CD8-positive, alpha-beta memory T cell (primary cell): ENCODE data around the gene MSI2. TPM values are rescaled to one million over a fixed set of nuclear protein-coding genes. Genes with fewer than 3 reads are reported as not detected.

ENCODE experiments used
- CTCF ChIA-PET: fragments of 350-600 bp; sonication (Branson Sonifier 250); formaldehyde crosslinking; loops from one replicate; lab custom pipeline; 2021; ENCODE audit warnings: antibody characterized with exemption; lab: Charles Lee
- POLR2A ChIA-PET: fragments of 350-600 bp; sonication (Branson Sonifier 250); formaldehyde crosslinking; loops from one replicate; lab custom pipeline; 2021; ENCODE audit warnings: antibody characterized with exemption; lab: Charles Lee
- DNase-seq, 5 donors: peaks; one replicate each; pipeline versions ENCODE4 v3.0.0 to v3.0.0-alpha.2; 2020 to 2022; ENCODE audit warnings: mixed read lengths in 1 of 5
- H3K27ac ChIP-seq: one replicate; pipeline ENCODE4 v1.7.0; 2013; ENCODE audit warnings: low read depth, mild to moderate bottlenecking, low read length, moderate library complexity
- H3K27me3 ChIP-seq: 2 replicates; pipeline ENCODE4 v1.7.0; 2013; ENCODE audit warnings: low read length, mild to moderate bottlenecking; ENCODE audit not compliant: insufficient read depth, poor library complexity, severe bottlenecking
- H3K36me3 ChIP-seq: 2 replicates; pipeline ENCODE4 v1.7.0; 2013; ENCODE audit warnings: mild to moderate bottlenecking, low read length, moderate library complexity; ENCODE audit not compliant: insufficient read depth
- H3K4me1 ChIP-seq: 2 replicates; pipeline ENCODE4 v1.7.0; 2013; ENCODE audit warnings: mild to moderate bottlenecking, low read length, moderate library complexity; ENCODE audit not compliant: insufficient read depth
- H3K4me3 ChIP-seq: 2 replicates; pipeline ENCODE4 v1.7.0; 2013; ENCODE audit warnings: mild to moderate bottlenecking, low read length
- H3K9me3 ChIP-seq: 2 replicates; pipeline ENCODE4 v1.7.0; 2013; ENCODE audit warnings: mild to moderate bottlenecking, low read length
- H3K27ac Mint-ChIP-seq, 8 donors: one replicate each; pipeline ENCODE4 v1.8.0; 2020 to 2021; ENCODE audit warnings: mixed read lengths in 8 of 8, mild to moderate bottlenecking in 6 of 8, inconsistent platforms in 3 of 8, moderate library complexity in 3 of 8
- H3K27me3 Mint-ChIP-seq, 2 donors: one replicate each; pipeline ENCODE4 v1.8.0; 2020 to 2021; ENCODE audit warnings: mixed read lengths in 2 of 2, mild to moderate bottlenecking in 1 of 2, moderate library complexity in 1 of 2
- H3K36me3 Mint-ChIP-seq, 3 donors: one replicate each; pipeline ENCODE4 v1.8.0; 2020 to 2021; ENCODE audit warnings: mixed read lengths in 3 of 3, inconsistent platforms in 1 of 3, mild to moderate bottlenecking in 1 of 3
- H3K4me1 Mint-ChIP-seq, 3 donors: one replicate each; pipeline ENCODE4 v1.8.0; 2020 to 2021; ENCODE audit warnings: mixed read lengths in 3 of 3, inconsistent platforms in 1 of 3, mild to moderate bottlenecking in 1 of 3
- H3K4me3 Mint-ChIP-seq, 7 donors: one replicate each; pipeline ENCODE4 v1.8.0; 2020 to 2021; ENCODE audit warnings: mixed read lengths in 7 of 7, mild to moderate bottlenecking in 6 of 7, moderate library complexity in 4 of 7, inconsistent platforms in 2 of 7
- H3K9me3 Mint-ChIP-seq, 5 donors: one replicate each; pipeline ENCODE4 v1.8.0; 2020 to 2022; ENCODE audit warnings: mixed read lengths in 5 of 5, mild to moderate bottlenecking in 3 of 5, moderate library complexity in 2 of 5, inconsistent platforms in 1 of 5
- polyA plus RNA-seq: library from polyadenylated mRNA; unstranded; fragments of 300-500 nt; fragmentation: Illumina TruSeq; gene quantifications from one replicate; pipeline ENCODE4 v1.2.3, GENCODE V29; 2021
- total RNA-seq, 2 experiments: library from RNA; stranded (reverse); gene quantifications; one replicate each; pipeline ENCODE4 v1.2.3, GENCODE V29; 2021

The MSI2 gene
- total and polyA plus RNA-seq, 3 experiments from 2014 or later, result 2.3 to 58.0 (median 57.1) TPM

GRCh38 chr17:57363998-57364643 is 107.8 kb downstream of the MSI2 start:
- CTCF ChIA-PET, result interaction anchor here (0.6 kb wide), 1 partner anchor 211 kb away, joined by 4 read pairs; no protein-coding TSS in a partner anchor
- no peaks in the 10 kb centered on the region for H3K27me3 Mint-ChIP-seq
- no peak for DNase-seq
- Histone ChIP-seq H3K4me3 (no peak overlapping the region), H3K27ac (no peak overlapping the region), H3K9me3 (no peaks in the 10 kb centered on the region), H3K4me1 (no peaks in the 10 kb centered on the region), H3K27me3 (no peaks in the 10 kb centered on the region), H3K36me3 (no peaks in the 10 kb centered on the region)
- H3K27ac Mint-ChIP-seq, result no peak overlapping the region
- peaks cover 12 to 24% (median 20%) of the 10 kb centered on the region in 3 donors for H3K4me1 Mint-ChIP-seq
- peaks cover 0 to 14% (median 6%) of the 10 kb centered on the region in 3 donors for H3K36me3 Mint-ChIP-seq
- H3K9me3 Mint-ChIP-seq, result no peaks in the 10 kb centered on the region
- POLR2A ChIA-PET, result no interaction called here
- peak overlapping the region in 1 of 7 donors; percentile 41 for H3K4me3 Mint-ChIP-seq

DNA sequence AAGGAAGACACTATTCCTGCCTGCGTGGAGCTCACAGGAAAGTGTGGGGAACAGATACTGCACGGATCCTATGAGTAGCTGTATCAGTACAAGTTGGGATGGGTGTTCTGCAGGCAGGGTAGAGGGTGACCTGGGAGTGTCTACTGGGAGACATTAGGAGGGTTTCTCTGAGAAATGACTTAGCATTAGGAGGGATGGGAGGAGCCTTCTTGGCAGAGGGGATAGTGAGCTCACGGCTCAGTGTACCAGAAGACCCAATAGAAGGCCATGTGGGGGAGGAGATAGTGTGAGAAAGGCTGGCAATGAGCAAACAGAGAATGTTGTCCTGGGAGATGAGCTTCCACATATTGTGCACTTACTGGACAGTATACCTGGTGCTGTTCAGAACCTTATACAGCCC is 109.1 kb downstream of the MSI2 start:
- H3K27me3 ChIP-seq, result no peaks in the 10 kb centered on the region
- H3K36me3 ChIP-seq, result no peaks in the 10 kb centered on the region
- H3K36me3 Mint-ChIP-seq, result peaks cover 0 to 14% (median 6%) of the 10 kb centered on the region in 3 donors
- no peaks in the 10 kb centered on the region for H3K4me1 ChIP-seq
- ChIA-PET CTCF (no interaction called here), POLR2A (no interaction called here)
- no peak overlapping the region for H3K4me3 ChIP-seq
- no peak for DNase-seq
- no peak overlapping the region for H3K4me3 Mint-ChIP-seq
- no peaks in the 10 kb centered on the region for H3K9me3 ChIP-seq
- no peaks in the 10 kb centered on the region for H3K9me3 Mint-ChIP-seq
- H3K4me1 Mint-ChIP-seq, result peaks cover 13 to 31% (median 30%) of the 10 kb centered on the region in 3 donors
- H3K27me3 Mint-ChIP-seq, result no peaks in the 10 kb centered on the region
- H3K27ac Mint-ChIP-seq, result peak overlapping the region in 3 of 8 donors; percentile 7 to 83 (median 36)
- no peak overlapping the region for H3K27ac ChIP-seq

GRCh38 chr17:57366177-57366557 is 109.8 kb downstream of the MSI2 start:
- Mint-ChIP-seq H3K4me1 (peaks cover 14 to 31% (median 30%) of the 10 kb centered on the region in 3 donors), H3K27ac (peak overlapping the region in 1 of 8 donors; percentile 27), H3K27me3 (no peaks in the 10 kb centered on the region), H3K36me3 (peaks cover 0 to 14% (median 6%) of the 10 kb centered on the region in 3 donors), H3K4me3 (no peak overlapping the region), H3K9me3 (no peaks in the 10 kb centered on the region)
- Histone ChIP-seq H3K27ac (no peak overlapping the region), H3K9me3 (no peaks in the 10 kb centered on the region), H3K4me3 (no peak overlapping the region), H3K4me1 (no peaks in the 10 kb centered on the region), H3K36me3 (no peaks in the 10 kb centered on the region), H3K27me3 (no peaks in the 10 kb centered on the region)
- POLR2A ChIA-PET, result no interaction called here
- CTCF ChIA-PET, result no interaction called here
- DNase-seq, result no peak

- H3K27me3 Mint-ChIP-seq, result no peaks in the 10 kb centered on the region
- no peak overlapping the region for H3K4me3 ChIP-seq
Measured at GRCh38 chr17:57366558-57367351, 110.4 kb downstream of the MSI2 start.

DNA sequence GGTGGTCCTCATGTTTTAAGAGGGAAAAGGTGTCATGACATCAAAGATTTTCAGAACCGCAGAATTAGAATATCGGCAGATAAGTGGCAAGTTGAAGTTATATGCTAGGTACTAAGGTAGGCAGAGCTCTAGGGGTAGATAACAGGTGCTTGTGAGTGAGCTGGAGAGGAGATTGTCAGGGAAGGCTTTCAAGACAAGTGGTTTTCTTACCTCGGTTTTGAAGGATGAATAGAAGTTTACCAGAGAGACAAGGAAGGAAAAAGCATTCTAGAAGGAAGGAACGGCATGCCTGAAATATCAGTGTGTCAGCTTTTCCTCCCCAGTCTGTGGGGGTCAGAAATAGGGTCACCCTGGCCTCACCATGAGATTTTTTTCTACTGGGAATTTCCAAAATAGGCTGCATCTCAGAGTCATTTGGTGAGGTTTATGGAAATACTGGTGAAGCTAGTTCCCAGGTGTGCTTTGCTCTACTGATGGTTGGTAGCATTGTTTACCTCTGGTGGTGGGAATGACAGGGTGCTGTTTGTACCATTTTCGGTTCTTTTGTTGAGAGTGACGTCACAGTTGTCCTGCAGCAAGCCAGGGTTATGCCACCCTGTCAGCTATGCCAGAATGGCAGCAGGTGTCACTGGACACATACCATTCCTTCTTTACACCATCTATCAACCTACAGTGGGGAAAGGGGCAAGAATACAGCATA is 112.5 kb downstream of the MSI2 start:
- POLR2A ChIA-PET, result no interaction called here
- H3K4me3 ChIP-seq, result no peak overlapping the region
- H3K4me3 Mint-ChIP-seq, result no peak overlapping the region

More at GRCh38 chr17:57366558-57367351, 110.4 kb downstream of the MSI2 start:
- ChIA-PET CTCF (no interaction called here), POLR2A (no interaction called here)
- Mint-ChIP-seq H3K36me3 (peaks cover 0 to 14% (median 6%) of the 10 kb centered on the region in 3 donors), H3K4me3 (no peak overlapping the region), H3K27ac (peak overlapping the region in 1 of 8 donors; percentile 27), H3K4me1 (peaks cover 14 to 31% (median 30%) of the 10 kb centered on the region in 3 donors), H3K9me3 (no peaks in the 10 kb centered on the region)
- Histone ChIP-seq H3K27ac (peak overlapping the region; percentile 14), H3K36me3 (no peaks in the 10 kb centered on the region), H3K27me3 (no peaks in the 10 kb centered on the region), H3K4me1 (no peaks in the 10 kb centered on the region), H3K9me3 (no peaks in the 10 kb centered on the region)
- no peak for DNase-seq

GRCh38 chr17:57369509-57369945 is 113.2 kb downstream of the MSI2 start:
- Mint-ChIP-seq H3K27me3 (no peaks in the 10 kb centered on the region), H3K27ac (no peak overlapping the region), H3K4me3 (no peak overlapping the region), H3K4me1 (peaks cover 14 to 30% (median 27%) of the 10 kb centered on the region in 3 donors), H3K36me3 (peaks cover 0 to 12% (median 8%) of the 10 kb centered on the region in 3 donors), H3K9me3 (no peaks in the 10 kb centered on the region)
- Histone ChIP-seq H3K27ac (no peak overlapping the region), H3K27me3 (no peaks in the 10 kb centered on the region), H3K4me1 (no peaks in the 10 kb centered on the region), H3K36me3 (no peaks in the 10 kb centered on the region), H3K4me3 (no peak overlapping the region), H3K9me3 (no peaks in the 10 kb centered on the region)
- ChIA-PET CTCF (no interaction called here), POLR2A (no interaction called here)
- DNase-seq, result no peak

More for the DNA sequence above, 112.5 kb downstream of the MSI2 start:
- Histone ChIP-seq H3K9me3 (no peaks in the 10 kb centered on the region), H3K27ac (no peak overlapping the region), H3K4me1 (no peaks in the 10 kb centered on the region), H3K27me3 (no peaks in the 10 kb centered on the region), H3K36me3 (no peaks in the 10 kb centered on the region)
- no peaks in the 10 kb centered on the region for H3K27me3 Mint-ChIP-seq
- H3K36me3 Mint-ChIP-seq, result peaks cover 0 to 12% (median 8%) of the 10 kb centered on the region in 3 donors
- peak overlapping the region in 4 of 8 donors; percentile 21 to 77 (median 27) for H3K27ac Mint-ChIP-seq
- DNase-seq, result no peak
- CTCF ChIA-PET, result no interaction called here
- no peaks in the 10 kb centered on the region for H3K9me3 Mint-ChIP-seq
- peaks cover 14 to 30% (median 27%) of the 10 kb centered on the region in 3 donors for H3K4me1 Mint-ChIP-seq

- ChIA-PET CTCF (no interaction called here), POLR2A (no interaction called here)
- Mint-ChIP-seq H3K4me1 (peaks cover 16 to 33% (median 25%) of the 10 kb centered on the region in 3 donors), H3K27ac (peak overlapping the region in 2 of 8 donors; percentile 40 to 65), H3K9me3 (no peaks in the 10 kb centered on the region), H3K36me3 (peaks cover 0 to 12% (median 8%) of the 10 kb centered on the region in 3 donors), H3K27me3 (no peaks in the 10 kb centered on the region), H3K4me3 (no peak overlapping the region)
- no peak for DNase-seq
- H3K27me3 ChIP-seq, result no peaks in the 10 kb centered on the region
- H3K36me3 ChIP-seq, result no peaks in the 10 kb centered on the region
- no peaks in the 10 kb centered on the region for H3K4me1 ChIP-seq
- no peaks in the 10 kb centered on the region for H3K9me3 ChIP-seq
- no peak overlapping the region for H3K27ac ChIP-seq
- H3K4me3 ChIP-seq, result no peak overlapping the region
Measured at GRCh38 chr17:57370037-57370581, 113.8 kb downstream of the MSI2 start.
